HG03060 (cell line): ENCODE results near the gene NEK4.
"Not testable (repeated sequence)": the region's sequence is repeated elsewhere in the genome, so short reads cannot be mapped to it uniquely, and the experiment has no call there.

Experiments used
- ATAC-seq: cut with Tn5 transposase; IDR thresholded peaks from one replicate; pipeline ENCODE4 v1.9.1; 2021; ENCODE audit warnings: low read depth, moderate number of reproducible peaks; ENCODE audit not compliant: unreplicated experiment

The NEK4 gene

DNA sequence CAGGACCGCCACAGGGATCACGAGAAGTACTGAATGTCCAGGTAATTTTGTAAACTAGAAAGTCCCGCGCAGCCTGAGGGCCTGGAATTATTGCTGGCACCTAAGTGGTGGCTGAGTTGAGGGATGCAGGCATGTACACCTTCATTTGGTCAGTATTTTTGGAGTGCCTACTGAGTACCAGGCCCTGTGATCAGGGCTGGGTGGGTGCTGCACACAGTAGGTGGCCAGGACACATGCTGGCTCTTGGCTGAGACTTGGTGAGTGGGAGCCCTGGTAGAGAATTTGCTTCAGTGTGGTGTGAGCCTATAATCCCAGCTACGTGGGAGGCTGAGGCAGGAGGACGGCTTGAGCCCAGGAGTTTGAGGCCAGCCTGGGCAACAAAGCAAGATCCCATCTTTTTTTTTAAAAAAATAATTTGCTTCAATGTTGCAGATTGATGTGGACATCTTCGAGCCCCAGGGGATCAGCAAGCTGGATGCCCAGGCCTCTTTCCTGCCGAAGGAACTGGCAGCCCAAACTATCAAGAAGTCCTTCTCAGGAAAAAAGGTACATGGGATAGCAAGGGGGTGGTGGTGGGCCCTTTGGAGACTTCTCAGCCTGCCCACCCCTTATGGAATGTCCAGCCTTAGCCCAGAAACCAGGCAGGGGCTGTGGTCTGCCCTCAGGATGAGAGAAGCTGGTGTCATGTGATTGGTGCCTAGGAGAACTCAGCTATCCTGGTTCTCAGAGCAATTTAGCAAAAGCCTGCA lies 9.3 kb upstream of the NEK4 start:
- ATAC-seq = no peak

DNA sequence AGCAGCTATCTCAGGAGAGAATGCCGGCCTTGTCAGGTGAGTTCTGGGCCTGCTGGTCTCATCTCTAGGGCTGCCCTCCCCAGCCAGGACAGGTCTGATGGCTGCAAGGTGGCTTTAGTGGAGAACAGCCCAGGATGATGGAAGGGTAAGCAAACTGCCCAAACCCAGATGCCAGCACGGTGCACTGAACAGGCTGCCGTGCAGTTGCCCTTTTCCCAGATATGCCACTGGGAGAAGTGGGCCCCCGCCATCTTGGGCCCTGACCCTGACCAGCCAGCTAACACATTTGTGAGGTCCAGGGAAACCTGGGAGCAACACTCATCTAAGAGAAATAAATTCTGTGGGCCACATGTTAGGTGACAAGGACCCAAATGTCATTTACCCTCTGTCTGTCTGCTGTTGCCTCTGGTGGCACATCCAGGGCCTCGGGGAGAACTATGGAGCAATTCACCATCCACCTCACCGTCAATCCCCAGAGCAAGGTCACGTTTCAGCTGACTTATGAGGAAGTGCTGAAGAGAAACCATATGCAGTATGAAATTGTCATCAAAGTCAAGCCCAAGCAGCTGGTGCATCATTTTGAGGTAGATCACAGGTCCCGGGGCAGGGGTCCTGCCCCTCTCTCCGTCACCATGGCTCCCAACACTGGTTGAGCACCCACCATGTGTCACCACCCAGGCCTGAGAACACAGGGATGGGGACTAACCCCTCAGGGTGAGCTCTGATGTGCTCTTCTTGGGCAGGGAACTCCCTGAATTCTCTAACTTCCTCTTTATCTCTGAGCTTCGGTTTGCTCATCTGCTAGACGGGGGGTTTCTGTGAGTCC lies 8.5 kb upstream of the NEK4 start:
- peak; percentile 67 for ATAC-seq

DNA sequence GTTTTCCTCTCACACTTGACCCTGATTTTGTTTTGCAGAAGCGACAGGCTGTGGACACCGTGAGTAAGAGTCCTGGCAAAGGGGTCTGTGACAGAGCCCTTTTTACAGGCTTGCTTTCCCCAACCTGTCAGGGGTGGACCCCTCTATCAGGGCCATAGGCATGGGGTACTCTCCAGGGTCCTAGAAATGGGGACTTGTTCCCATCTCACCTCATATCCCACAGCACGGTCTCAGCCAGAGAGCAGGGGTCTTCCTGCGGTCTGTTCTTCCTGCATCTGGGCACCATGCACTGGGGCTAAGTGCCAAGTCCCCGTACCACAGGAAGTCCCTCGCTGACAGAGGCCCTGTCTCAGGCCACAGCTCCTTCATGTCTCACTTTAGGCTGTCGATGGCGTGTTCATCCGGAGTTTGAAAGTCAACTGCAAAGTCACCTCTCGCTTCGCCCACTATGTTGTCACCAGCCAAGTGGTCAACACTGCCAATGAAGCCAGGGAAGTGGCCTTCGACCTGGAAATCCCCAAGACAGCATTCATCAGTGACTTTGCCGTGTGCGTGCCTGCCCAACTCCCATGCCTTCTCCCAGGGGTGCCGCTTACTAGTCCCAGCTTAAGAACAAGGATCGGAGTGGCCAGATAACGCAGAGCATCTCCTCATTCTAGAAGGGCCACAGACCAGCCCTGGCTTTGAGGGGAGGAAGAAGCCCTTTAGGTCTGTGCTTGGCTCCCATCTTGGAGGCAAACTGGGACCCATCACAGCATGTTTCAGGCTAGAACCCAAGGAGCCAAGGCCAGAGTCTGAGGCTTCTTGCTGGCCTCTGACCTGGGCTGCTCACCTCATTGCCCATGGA lies 7.4 kb upstream of the NEK4 start:
- ATAC-seq = no peak

DNA sequence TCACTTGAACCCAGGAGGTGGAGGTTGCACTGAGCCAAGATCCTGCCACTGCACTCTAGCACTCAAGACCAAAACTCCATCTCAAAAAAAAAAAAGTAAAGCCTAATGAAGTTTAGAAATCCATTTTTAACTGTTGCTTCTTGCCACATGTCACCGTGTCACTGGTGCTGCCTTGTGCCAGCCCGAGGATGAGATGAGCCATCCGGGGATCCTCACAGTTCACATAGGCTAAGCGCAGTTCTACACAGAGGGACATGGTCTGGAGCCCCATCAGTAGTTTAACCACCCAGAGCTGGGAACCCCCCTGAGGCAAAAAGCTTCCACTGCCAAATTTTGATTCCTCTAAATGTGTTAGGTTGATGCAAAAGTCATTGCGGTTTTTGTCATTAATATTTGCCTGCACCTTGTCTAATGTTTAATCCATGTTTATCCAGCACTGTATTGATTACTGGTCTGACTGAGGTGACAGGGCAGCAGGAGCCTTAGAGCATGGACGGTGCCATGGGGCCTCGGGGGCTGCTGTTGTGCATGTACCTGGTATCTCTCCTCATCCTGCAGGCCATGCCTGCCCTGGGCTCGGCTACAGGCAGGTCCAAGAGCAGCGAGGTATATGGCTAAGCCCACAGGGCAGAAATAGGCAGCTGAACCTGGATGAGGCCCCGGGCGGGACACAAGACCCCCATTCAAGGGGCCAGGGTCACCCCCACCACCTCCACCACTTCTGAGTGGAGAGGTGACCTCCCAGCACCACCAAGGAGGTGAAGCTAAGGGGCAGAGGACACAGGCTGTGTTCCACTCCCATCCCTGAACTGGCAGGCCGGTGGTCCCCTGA lies 6.6 kb upstream of the NEK4 start, which contains the start of gene ITIH1:
TSS of gene ITIH1 (plus strand) at position 473 of the 832 bp plus-strand sequence. CDS start at position 490, 17 bp downstream.
- ATAC-seq = no peak

DNA sequence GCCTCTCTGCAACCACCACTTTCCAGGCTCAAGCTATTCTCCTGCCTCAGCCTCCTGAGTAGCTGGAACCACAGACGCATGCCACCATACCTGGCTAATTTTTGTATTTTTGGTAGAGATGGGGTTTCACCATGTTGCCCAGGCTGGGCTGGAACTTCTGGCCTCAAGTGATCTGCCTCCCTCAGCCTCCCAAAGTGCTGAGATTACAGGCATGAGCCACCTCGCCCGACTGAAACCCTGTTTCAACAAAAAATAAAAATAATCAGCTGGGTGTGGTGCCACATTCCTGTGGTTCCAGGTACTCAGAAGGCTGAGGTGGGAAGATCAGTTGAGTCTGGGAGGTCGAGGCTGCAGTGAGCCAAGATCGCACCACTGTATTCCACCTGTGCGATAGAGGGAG lies 5.7 kb upstream of the NEK4 start:
- ATAC-seq = not testable (repeated sequence)

DNA sequence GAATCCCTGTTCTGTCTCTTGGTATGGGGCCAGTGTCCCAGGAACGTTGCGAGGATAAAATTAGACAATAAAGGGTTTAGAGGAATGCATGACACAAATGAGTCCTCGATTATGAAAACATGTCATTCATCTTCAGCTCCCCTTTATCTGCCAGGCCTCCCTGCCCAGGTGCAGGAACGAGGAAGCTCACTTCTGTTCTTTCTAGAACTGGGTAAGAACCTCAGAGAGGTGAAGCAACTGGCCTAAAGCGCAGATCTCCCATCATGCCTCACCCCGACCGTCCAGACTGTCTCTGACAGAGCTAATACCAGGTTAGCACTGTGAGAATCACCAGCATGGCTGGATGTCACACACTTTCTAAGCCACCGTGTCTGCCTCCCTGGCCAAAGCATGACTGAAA lies 5.1 kb upstream of the NEK4 start:
- ATAC-seq = no peak

DNA sequence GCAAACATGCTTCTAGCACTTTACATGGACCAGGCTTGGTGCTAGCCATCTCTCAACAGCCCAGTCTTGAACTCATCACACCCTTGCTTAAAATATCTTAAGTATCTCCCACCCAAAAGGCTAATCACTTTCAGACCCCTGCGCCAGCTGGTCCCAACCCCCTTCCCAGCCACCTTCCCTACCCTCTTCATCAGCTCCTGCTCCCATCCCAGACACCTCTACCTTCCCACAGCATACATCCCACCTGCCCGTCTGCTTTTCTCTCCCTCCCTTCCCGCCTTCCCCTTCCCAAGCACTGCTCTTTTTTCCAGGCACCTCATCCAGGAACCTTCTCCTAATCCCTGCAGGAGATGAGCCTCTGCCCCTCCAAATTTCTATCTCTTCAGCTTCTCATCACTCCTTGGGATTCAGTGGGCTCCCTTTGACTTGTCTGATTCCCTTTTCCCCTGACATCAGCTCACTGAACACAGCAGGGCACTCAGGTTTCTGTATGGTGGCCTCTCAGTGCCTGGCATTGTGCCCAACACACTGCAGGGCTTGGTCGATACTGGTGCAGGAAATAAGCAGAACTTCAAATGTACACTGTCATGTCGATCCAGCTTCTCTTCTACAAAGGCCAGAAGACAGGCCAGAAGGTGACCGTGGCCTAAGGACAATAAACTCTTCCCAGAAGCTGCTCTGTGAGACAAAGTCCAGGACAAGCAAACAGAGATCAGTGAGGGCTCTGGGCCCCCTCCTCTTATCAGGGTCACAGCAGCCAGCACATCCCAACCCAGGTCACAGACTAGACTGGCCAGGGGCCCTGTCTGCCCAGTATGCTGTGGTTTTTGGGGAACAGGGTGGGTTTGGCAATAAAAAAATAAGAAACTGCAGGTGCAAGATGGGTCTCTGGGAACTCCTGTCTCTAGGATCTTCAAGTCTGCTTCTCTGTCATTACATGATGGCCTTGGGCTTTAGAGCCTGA lies 4.4 kb upstream of the NEK4 start:
- ATAC-seq = no peak

DNA sequence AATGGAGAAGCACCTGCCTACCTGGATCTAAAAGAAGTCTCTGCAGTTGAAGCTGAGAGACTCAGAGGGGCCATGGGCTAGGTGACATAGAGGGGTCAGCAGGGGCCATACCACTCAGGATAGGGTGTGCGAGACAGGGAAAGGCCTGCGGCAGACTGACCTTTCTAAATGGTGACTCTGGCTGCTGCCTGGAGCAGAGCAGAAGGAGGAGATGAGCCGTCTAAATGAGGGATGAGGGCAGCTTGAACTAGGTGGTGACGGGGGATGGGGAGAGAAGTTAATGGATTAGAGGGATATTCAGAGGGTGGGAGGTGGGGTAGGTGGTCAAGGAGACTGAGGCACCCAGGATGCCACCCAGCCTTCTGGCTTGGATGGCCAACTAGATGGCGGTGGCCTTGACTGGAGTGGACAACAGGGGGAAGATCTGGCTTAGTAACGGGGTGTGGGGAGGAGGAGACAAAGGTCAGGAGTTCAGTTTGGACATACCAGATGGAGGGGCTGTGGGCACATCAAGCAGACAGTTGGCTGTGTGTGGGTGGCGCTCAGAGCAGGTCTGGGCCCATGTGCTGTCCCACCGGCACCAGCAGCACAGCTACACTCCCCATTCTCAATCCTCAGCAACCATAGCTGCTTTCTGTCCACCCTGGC lies 3.5 kb upstream of the NEK4 start:
- no peak for ATAC-seq

DNA sequence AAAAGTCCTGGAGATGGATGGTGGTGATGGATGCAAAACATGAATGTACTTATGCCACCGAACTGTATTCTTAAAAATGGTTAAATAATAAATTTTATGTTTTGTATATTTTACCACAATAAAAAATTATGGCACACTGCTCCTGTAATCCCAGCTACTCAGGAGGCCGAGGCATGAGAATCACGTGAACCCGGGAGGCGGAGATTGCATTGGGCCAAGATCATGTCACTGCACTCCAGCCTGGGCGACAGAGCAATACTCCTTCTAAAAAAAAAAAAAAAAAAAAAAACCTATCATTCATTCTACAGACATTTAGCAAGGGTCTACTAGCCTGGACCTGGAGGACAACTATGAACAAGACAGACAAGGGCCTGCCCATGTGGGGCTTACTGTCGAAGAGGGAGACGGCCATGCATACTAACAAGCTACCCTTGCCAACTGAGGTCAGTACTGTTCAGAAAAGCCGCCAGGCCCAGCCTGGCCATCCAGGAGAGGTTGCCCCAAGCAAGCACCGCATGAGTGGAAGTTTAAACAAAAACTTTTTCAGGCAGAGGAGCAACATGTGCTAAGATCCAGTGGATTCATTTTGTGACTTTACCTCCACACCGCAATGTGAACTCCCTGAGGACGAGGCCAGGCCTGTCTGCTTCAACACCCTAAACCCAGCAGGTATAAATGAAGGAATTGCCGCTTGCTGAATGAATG lies 2.8 kb upstream of the NEK4 start:
- no peak for ATAC-seq

DNA sequence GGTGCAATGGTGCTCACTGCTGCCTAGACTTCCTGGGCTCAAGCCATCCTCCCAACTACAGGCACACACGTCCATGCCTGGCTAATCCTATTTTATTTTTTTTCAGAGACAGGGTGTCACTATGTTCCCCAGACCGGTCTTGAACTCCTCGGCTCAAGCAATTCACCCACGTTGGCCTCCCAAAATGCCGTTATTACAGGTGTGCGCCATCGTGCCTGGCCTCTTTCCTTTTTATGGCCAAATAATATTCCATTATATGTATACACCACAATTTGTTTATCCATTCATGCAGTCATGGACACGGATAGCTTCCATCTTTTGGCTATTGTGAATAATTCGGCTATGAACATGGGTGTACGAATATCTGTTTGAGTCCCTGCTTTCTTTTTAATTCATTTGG lies 962 bp upstream of the NEK4 start:
- ATAC-seq = no peak

DNA sequence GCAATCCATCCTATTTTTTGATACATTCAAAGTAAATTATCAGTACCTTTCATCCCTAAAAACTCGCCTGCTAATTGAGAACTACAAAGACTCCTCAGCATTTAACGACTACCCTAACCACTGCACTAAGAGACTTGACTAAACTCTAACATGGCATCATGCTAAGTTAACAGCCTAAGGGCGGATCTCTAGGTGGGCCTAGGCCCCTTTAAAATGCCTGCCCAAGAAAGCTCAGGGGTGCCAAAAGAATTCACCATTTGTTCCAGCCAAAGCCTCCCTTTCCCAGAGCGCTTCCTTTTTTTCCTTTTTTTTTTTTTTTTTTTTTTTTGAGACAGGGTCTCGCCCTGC lies 568 bp upstream of the NEK4 start:
- ATAC-seq = no peak

DNA sequence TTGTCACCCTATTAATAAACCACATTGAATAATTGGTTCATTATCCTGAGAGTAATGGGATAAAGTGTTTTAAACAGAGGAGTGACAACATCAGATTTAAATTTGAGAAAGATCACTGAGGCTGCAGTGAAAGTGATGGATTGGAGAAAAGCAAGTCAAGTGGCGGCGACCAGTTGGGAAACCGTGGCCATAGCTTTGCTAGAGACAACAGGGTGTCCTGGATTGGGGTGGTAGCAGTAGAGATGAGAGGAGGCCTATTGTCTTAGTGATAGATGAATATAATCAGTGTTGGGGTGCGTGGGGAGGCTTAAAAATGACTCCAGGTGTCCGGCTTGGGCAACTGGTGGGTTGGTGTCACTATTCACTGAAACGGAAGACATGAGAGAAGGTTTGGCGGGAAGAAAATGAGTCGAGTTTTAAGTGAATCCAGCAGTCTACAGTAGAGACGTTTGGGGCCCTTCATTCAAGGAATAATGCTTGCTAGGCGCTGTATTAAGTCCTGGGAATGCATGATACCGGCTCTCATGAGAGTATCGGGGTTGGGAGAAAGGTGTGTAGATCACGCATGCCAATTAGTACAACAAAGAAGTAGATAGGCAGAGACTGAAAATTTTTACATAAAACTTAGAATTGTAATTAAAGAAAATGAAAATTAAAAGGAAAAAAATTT lies 819 bp downstream of the NEK4 start:
- no peak for ATAC-seq

DNA sequence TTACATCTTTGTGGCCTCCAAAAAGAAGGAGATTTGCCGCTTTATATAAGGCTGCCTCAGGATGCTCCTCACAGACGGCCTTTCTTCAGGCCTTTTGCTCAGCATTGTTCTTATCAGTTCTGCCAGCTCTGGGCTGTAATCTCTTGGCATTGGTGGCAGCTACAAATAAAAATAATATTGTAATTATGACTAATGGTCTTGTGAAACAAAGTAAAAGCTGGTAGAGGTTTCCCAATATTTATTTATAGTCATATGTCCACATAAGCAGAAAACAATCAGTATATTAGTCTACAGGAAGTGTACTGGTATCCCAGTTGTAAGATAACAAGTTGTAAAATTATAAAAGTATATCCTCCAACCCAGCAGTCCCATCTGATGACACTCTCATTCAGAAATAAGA lies 7.3 kb downstream of the NEK4 start:
- no peak for ATAC-seq

DNA sequence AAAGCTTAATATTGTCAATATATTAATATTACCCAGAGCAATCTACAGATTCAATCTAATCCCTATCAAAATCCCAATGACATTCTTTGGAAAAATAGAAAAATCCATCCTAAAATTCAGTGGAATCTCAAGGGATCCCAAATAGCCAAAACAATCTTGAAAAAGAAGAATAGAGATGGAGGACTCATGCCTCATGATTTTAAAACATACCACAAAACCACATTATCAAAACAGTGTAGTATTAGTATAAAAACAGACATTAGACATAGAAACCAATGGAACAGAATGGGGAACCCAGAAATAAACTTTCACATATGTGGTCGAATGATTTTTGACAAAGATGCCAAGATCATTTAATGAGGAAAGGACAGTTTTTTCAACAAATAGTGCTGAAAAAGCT lies 14.6 kb downstream of the NEK4 start:
- no peak for ATAC-seq

DNA sequence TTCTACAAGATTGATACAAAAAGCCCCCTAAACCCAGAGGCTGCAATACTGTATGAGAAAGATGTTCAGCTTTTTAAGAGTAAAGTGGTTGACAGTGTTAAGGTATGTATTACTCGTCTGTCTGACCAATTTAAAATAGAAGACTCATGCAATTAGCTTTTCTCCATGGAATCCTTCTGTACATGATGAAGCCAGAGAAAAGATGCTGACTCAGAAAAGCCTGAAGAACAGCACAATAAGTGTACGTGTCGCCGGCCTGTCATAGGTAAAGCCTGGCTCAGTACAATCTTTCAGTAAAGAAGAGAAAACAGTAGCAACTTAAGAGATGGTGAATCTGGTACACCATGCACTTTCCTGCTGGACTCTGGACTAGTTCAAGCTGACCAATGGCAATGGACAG lies 16.4 kb downstream of the NEK4 start:
- ATAC-seq = no peak

DNA sequence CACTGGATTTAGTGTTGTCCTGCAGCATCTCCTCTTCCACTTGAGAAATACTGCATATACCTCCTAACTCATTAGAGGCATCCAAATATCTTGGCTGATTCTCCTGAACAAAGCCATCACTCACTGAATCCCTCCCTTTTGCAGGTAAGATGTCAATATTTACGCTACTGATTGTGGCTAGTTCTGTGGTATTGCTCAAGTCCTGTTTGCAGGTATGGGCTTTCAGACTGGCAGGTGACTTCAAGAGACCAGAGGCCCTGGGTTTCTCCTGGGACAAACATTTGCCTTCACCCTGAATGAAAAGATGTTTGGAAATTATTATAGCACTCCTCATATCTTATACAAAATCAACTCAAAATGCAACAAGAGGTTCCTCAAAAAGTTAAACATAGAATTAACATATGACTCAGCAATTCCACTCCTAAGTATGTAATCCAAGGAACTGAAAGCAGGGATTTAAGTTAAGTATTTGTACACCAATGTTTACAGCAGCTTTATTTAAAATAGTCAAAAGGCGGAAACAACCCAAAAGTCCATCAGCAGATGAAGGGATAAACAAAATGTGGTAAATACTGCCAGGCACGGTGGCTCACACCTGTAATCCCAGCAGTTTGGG lies 18.6 kb downstream of the NEK4 start:
- no peak for ATAC-seq

DNA sequence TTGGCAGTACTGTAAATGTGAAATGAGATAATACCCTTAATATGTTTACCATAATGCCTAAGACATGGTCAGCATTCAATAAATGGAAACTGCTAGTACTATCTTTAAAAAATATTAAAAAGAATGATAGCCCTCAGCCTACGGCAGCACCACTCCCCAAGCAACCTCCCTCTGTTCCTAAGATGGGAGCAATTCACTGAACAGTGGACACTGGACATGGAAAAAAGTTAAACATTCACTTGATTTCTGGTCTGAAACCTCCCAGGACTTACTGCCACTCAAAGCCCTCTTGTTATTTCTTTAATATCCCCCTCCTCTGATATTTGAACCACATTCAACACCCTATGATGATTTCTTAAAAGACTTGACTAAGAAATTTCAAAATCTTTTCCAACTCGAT lies 27.0 kb downstream of the NEK4 start:
- ATAC-seq = no peak
